Cardiac muscle cell (in vitro differentiated cells and primary cell): ENCODE data around the gene PPP2R5D. TPM values are rescaled to one million over a fixed set of nuclear protein-coding genes. Genes with fewer than 3 reads are reported as not detected.

Source experiments
- DNase-seq, 2 donors: peaks; one replicate each; pipeline versions ENCODE4 v3.0.0 to v3.0.0-alpha.2; 2010 to 2017; ENCODE audit warnings: low read depth in 1 of 2, low spot score in 1 of 2
- H3K27ac ChIP-seq: fragments of 200-600 bp; sonication (generic); 2 replicates; pipeline ENCODE4 v1.5.1; 2016
- H3K27me3 ChIP-seq: fragments of 200-600 bp; sonication (generic); 2 replicates; pipeline ENCODE4 v1.6.0; 2016; ENCODE audit warnings: control low read depth
- H3K36me3 ChIP-seq: fragments of 200-600 bp; sonication (generic); 2 replicates; pipeline ENCODE4 v1.5.1; 2016; ENCODE audit warnings: control low read depth
- H3K4me1 ChIP-seq: fragments of 200-600 bp; sonication (generic); 2 replicates; pipeline ENCODE4 v1.8.1; 2017; ENCODE audit warnings: low read depth, mild to moderate bottlenecking, mixed run types
- H3K4me3 ChIP-seq: fragments of 200-600 bp; sonication (generic); 2 replicates; pipeline ENCODE4 v1.5.1; 2016; ENCODE audit warnings: mild to moderate bottlenecking
- H3K9me3 ChIP-seq: fragments of 200-600 bp; sonication (generic); 2 replicates; pipeline ENCODE4 v1.5.1; 2017; ENCODE audit warnings: low read depth, mild to moderate bottlenecking, control low read depth
- CTCF ChIP-seq: IDR thresholded peaks from 2 replicates; pipeline ENCODE4 v1.5.1; 2012; ENCODE audit warnings: low read depth, mild to moderate bottlenecking, low read length
- polyA plus RNA-seq: library from polyadenylated mRNA; unstranded; fragments of >200 nt; fragmentation: Nextera tagmentation; extraction: Ambion mirVana; gene quantifications from 2 replicates; pipeline ENCODE4 v1.2.1, GENCODE V29; 2016
- total RNA-seq: library from RNA; depleted of rRNA; stranded (reverse); fragments of >200 nt; gene quantifications from 2 replicates; pipeline ENCODE4 v1.2.3, GENCODE V29; 2016

The PPP2R5D gene
- total and polyA plus RNA-seq, 2 experiments from 2014 or later: 48.8 to 70.0 TPM

GRCh38 chr6:42978839-42979522, 5.4 kb upstream of the PPP2R5D start, which contains the start of gene PEX6:
PEX6 (minus strand) TSS chr6:42979181; CDS start chr6:42979150, 31 bp downstream.
- no peaks in the 10 kb centered on the region for H3K9me3 ChIP-seq
- no peak for TF ChIP-seq CTCF
- peak within 1 kb of the TSS; percentile 89 for H3K4me3 ChIP-seq
- DNase-seq: peak; percentile 87 to 95
- peaks cover 5% of the 10 kb centered on the region for H3K4me1 ChIP-seq
- H3K27ac ChIP-seq: peak within 1 kb of the TSS; percentile 86
- no peaks in the 10 kb centered on the region for H3K27me3 ChIP-seq
- H3K36me3 ChIP-seq: no peaks in the 10 kb centered on the region

GRCh38 chr6:42979523-42980177, 4.7 kb upstream of the PPP2R5D start:
- Histone ChIP-seq H3K9me3 (no peaks in the 10 kb centered on the region), H3K27me3 (no peaks in the 10 kb centered on the region), H3K36me3 (no peaks in the 10 kb centered on the region), H3K27ac (peak overlapping the region; percentile 86), H3K4me3 (peak overlapping the region; percentile 89), H3K4me1 (peaks cover 5% of the 10 kb centered on the region)
- DNase-seq: no peak
- no peak for TF ChIP-seq CTCF

- no peaks in the 10 kb centered on the region for H3K9me3 ChIP-seq
- H3K27me3 ChIP-seq: no peaks in the 10 kb centered on the region
- no peak overlapping the region for H3K27ac ChIP-seq
- H3K4me3 ChIP-seq: no peak overlapping the region
- no peak for DNase-seq
- TF ChIP-seq CTCF: no peak
- peaks cover 9% of the 10 kb centered on the region for H3K4me1 ChIP-seq
- H3K36me3 ChIP-seq: no peaks in the 10 kb centered on the region
Measured at GRCh38 chr6:42981836-42982235, 2.5 kb upstream of the PPP2R5D start.

GRCh38 chr6:42984924-42985475, 630 bp downstream of the PPP2R5D start:
- no peak for TF ChIP-seq CTCF
- Histone ChIP-seq H3K9me3 (no peaks in the 10 kb centered on the region), H3K4me3 (peak overlapping the region; percentile 50), H3K27me3 (no peaks in the 10 kb centered on the region), H3K4me1 (peaks cover 4% of the 10 kb centered on the region), H3K36me3 (peaks cover 6% of the 10 kb centered on the region), H3K27ac (peak overlapping the region; percentile 66)
- DNase-seq: peak; percentile 25 to 29

- no peak overlapping the region for H3K4me3 ChIP-seq
- H3K27ac ChIP-seq: no peak overlapping the region
- H3K4me1 ChIP-seq: peaks cover 4% of the 10 kb centered on the region
- H3K9me3 ChIP-seq: no peaks in the 10 kb centered on the region
- peaks cover 15% of the 10 kb centered on the region for H3K36me3 ChIP-seq
- H3K27me3 ChIP-seq: no peaks in the 10 kb centered on the region
- no peak for TF ChIP-seq CTCF
- DNase-seq: peak in 1 of 2 donors; percentile 31
Measured at GRCh38 chr6:42987533-42988451, 3.4 kb downstream of the PPP2R5D start.
